ENCODE measurements around the gene SMG7. TPM values are rescaled to one million over a fixed set of nuclear protein-coding genes. Genes with fewer than 3 reads are reported as not detected.

Gene SMG7
- 33.0 to 46.6 TPM (median 39.5 TPM) in 5 replicates for total RNA-seq (2022; extraction: Qiagen RNA extraction; ENCODE audit: low read depth)

GRCh38 chr1:183472488-183473216, at the start of gene SMG7:
SMG7 (plus strand) TSS chr1:183472499; CDS start chr1:183472621, 122 bp downstream.

GRCh38 chr1:183590244-183591191, 118.2 kb downstream of the SMG7 start, which contains the start of gene NCF2:
NCF2 (minus strand) TSS chr1:183590459; CDS start chr1:183590329, 130 bp downstream.

Other genes with a start within 250 kb of the SMG7 start
- gene NMNAT2, start 54.1 kb upstream of the SMG7 start, total RNA-seq (2022; extraction: Qiagen RNA extraction; ENCODE audit: low read depth): 0.47 to 1.2 TPM (median 0.86 TPM) in 5 replicates
- 1.9 to 3.2 TPM (median 2.3 TPM) in 5 replicates for gene NCF2, start 118.0 kb downstream of the SMG7 start, total RNA-seq (2022; extraction: Qiagen RNA extraction; ENCODE audit: low read depth)
- 144 to 192 TPM (median 166 TPM) in 5 replicates for gene ARPC5, start 163.3 kb downstream of the SMG7 start, total RNA-seq (2022; extraction: Qiagen RNA extraction; ENCODE audit: low read depth)
- gene APOBEC4, start 180.8 kb downstream of the SMG7 start, total RNA-seq (2022; extraction: Qiagen RNA extraction; ENCODE audit: low read depth): not detected in 5 replicates